ENCODE data around the gene OR52R1. TPM values are rescaled to one million over a fixed set of nuclear protein-coding genes. Genes with fewer than 3 reads are reported as not detected.

Gene OR52R1
- total RNA-seq, 1 donor from 2014 or later, result not detected

DNA sequence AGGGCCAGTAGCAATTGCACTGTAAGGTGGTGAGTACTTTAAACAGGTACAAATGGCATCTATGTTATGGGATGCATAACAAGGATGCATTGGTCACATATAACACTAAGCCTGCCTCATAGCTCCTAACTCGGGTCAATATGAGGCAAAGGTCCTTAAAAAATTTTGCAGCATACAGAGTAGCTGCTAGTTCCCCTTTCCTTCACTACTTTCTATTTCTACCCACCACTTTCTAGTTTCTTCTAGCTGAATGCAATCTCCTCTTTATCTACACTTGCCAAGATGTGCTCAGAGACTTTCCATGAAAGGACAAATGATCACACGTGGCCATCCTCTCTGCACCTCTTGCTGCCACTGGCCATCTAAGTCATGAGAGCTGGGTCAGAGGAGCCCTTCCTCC, 26.7 kb upstream of the OR52R1 start:
- intact Hi-C loops (cut with micrococcal nuclease), result no loop called here
- ATAC-seq (ENCODE audit: low read depth) (no peak), DNase-seq (no peak)
- Mint-ChIP-seq H3K36me3 (ENCODE audit: low read depth) (no peaks in the 10 kb centered on the region), H3K4me1 (no peaks in the 10 kb centered on the region), H3K27ac (no peak overlapping the region), H3K27me3 (no peaks in the 10 kb centered on the region), H3K4me3 (no peak overlapping the region), H3K9me3 (no peaks in the 10 kb centered on the region)
- ChIA-PET POLR2A (no interaction called here), CTCF (no interaction called here)
- TF ChIP-seq CTCF (IDR thresholded peaks at IDR 0.05), result no peak

DNA sequence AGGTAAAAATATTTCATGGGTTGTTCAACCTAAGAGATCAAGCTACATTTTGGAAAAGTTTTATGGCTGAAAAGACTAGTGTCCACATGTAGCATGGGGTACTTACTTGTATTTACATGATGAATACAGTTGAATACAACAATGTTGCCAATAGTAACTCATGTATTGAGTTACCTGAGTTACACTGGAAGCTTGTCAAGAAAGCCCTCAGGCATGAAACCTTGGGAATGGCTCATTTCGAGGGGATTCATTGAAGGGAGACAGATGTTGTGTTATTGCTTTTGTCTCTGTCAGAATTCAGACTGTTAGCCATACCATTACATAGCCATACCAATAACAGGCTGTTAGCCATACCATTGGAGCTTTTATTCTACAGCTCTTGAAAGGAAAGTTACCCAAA, 26.2 kb upstream of the OR52R1 start:
- intact Hi-C loops (cut with micrococcal nuclease), result no loop called here
- POLR2A ChIA-PET, result no interaction called here
- TF ChIP-seq CTCF (IDR thresholded peaks at IDR 0.05), result no peak
- no peak overlapping the region for H3K27ac Mint-ChIP-seq
- no peak for DNase-seq
- H3K4me1 Mint-ChIP-seq, result no peaks in the 10 kb centered on the region
- CTCF ChIA-PET, result no interaction called here
- ATAC-seq (ENCODE audit: low read depth), result no peak
- H3K9me3 Mint-ChIP-seq, result no peaks in the 10 kb centered on the region
- no peak overlapping the region for H3K4me3 Mint-ChIP-seq
- H3K27me3 Mint-ChIP-seq, result no peaks in the 10 kb centered on the region
- H3K36me3 Mint-ChIP-seq (ENCODE audit: low read depth), result no peaks in the 10 kb centered on the region

GRCh38 chr11:4826425-4826824, 22.2 kb upstream of the OR52R1 start:
- Mint-ChIP-seq H3K27me3 (no peaks in the 10 kb centered on the region), H3K4me1 (no peaks in the 10 kb centered on the region), H3K9me3 (no peaks in the 10 kb centered on the region), H3K36me3 (ENCODE audit: low read depth) (no peaks in the 10 kb centered on the region), H3K4me3 (no peak overlapping the region), H3K27ac (no peak overlapping the region)
- intact Hi-C loops (cut with micrococcal nuclease), result no loop called here
- CTCF ChIA-PET, result no interaction called here
- POLR2A ChIA-PET, result no interaction called here
- DNase-seq (no peak), ATAC-seq (ENCODE audit: low read depth) (no peak)
- TF ChIP-seq CTCF (IDR thresholded peaks at IDR 0.05), result no peak

GRCh38 chr11:4825132-4825531, 21.0 kb upstream of the OR52R1 start:
- Mint-ChIP-seq H3K27me3 (no peaks in the 10 kb centered on the region), H3K9me3 (no peaks in the 10 kb centered on the region), H3K27ac (no peak overlapping the region), H3K4me1 (no peaks in the 10 kb centered on the region), H3K4me3 (no peak overlapping the region), H3K36me3 (ENCODE audit: low read depth) (no peaks in the 10 kb centered on the region)
- POLR2A ChIA-PET, result no interaction called here
- intact Hi-C loops (cut with micrococcal nuclease), result no loop called here
- CTCF ChIA-PET, result no interaction called here
- no peak for TF ChIP-seq CTCF (IDR thresholded peaks at IDR 0.05)
- ATAC-seq (ENCODE audit: low read depth) (no peak), DNase-seq (no peak)

- no peak for DNase-seq
- CTCF ChIA-PET, result no interaction called here
- POLR2A ChIA-PET, result no interaction called here
- no peak within 1 kb of the TSS for H3K27ac Mint-ChIP-seq
- no peaks in the 10 kb centered on the region for H3K27me3 Mint-ChIP-seq
- H3K9me3 Mint-ChIP-seq, result no peaks in the 10 kb centered on the region
- no peak for TF ChIP-seq CTCF (IDR thresholded peaks at IDR 0.05)
- intact Hi-C loops (cut with micrococcal nuclease), result no loop called here
- no peaks in the 10 kb centered on the region for H3K36me3 Mint-ChIP-seq (ENCODE audit: low read depth)
- no peak for ATAC-seq (ENCODE audit: low read depth)
- no peak within 1 kb of the TSS for H3K4me3 Mint-ChIP-seq
- H3K4me1 Mint-ChIP-seq, result no peaks in the 10 kb centered on the region
Measured at GRCh38 chr11:4821021-4821420, 16.8 kb upstream of the OR52R1 start, which contains the start of gene OR51F2. OR51F2 (plus strand) TSS chr11:4821321; CDS start chr11:4821422, 101 bp downstream.

All from activated B cell treated with CpG ODN at 0.5 μM for 24 hours (primary cell).